ENCODE results near the gene VWA2.

The VWA2 gene

GRCh38 chr10:114278884-114279191 is 39.8 kb downstream of the VWA2 start:
- Histone ChIP-seq H3K9me2 (replicated peaks; ENCODE audit: insufficient read depth, low read length) (no peaks in the 10 kb centered on the region), H3K36me3 (replicated peaks; ENCODE audit: insufficient read depth, low read length) (no peaks in the 10 kb centered on the region), H3K27me3 (replicated peaks; ENCODE audit: insufficient read depth, low read length) (no peaks in the 10 kb centered on the region), H3K9ac (ENCODE audit: low read length) (no peak overlapping the region), H3K4me1 (ENCODE audit: low read length) (no peaks in the 10 kb centered on the region), H3K4me3 (ENCODE audit: low read length) (no peak overlapping the region), H3K27ac (ENCODE audit: low read length) (no peak overlapping the region), H3K4me2 (ENCODE audit: low read depth, low read length) (no peak overlapping the region), H4K20me1 (ENCODE audit: insufficient read depth, low read length) (no peaks in the 10 kb centered on the region), H3F3A (ENCODE audit: insufficient read depth, low read length) (no peaks in the 10 kb centered on the region), H2AFZ (ENCODE audit: low read length) (no peak overlapping the region), H3K9me3 (replicated peaks; ENCODE audit: insufficient read depth, low read length) (no peaks in the 10 kb centered on the region), H3K79me2 (ENCODE audit: low read length) (no peaks in the 10 kb centered on the region)
- TF ChIP-seq CTCF (IDR thresholded peaks at IDR 0.05; ENCODE audit: low read length) (no peak), EZH2 (optimal IDR thresholded peaks at IDR 0.05; ENCODE audit: low read depth, low read length) (no peak), EZH2phosphoT487 (IDR thresholded peaks at IDR 0.05; ENCODE audit: low read length) (no peak)
- DNase-seq, result no peak

- Histone ChIP-seq H3K27me3 (replicated peaks; ENCODE audit: insufficient read depth, low read length) (no peaks in the 10 kb centered on the region), H3K4me3 (ENCODE audit: low read length) (no peak overlapping the region), H3K9ac (ENCODE audit: low read length) (no peak overlapping the region), H3K4me1 (ENCODE audit: low read length) (no peaks in the 10 kb centered on the region), H3K79me2 (ENCODE audit: low read length) (no peaks in the 10 kb centered on the region), H3K4me2 (ENCODE audit: low read depth, low read length) (no peak overlapping the region), H3K36me3 (replicated peaks; ENCODE audit: insufficient read depth, low read length) (no peaks in the 10 kb centered on the region), H3K27ac (ENCODE audit: low read length) (no peak overlapping the region), H3K9me2 (replicated peaks; ENCODE audit: insufficient read depth, low read length) (no peaks in the 10 kb centered on the region), H3K9me3 (replicated peaks; ENCODE audit: insufficient read depth, low read length) (no peaks in the 10 kb centered on the region), H4K20me1 (ENCODE audit: insufficient read depth, low read length) (no peaks in the 10 kb centered on the region), H2AFZ (ENCODE audit: low read length) (no peak overlapping the region), H3F3A (ENCODE audit: insufficient read depth, low read length) (no peaks in the 10 kb centered on the region)
- no peak for TF ChIP-seq EZH2phosphoT487 (IDR thresholded peaks at IDR 0.05; ENCODE audit: low read length)
- no peak for TF ChIP-seq CTCF (IDR thresholded peaks at IDR 0.05; ENCODE audit: low read length)
- no peak for TF ChIP-seq EZH2 (optimal IDR thresholded peaks at IDR 0.05; ENCODE audit: low read depth, low read length)
- no peak for DNase-seq
These were observed 40.2 kb downstream of the VWA2 start for GRCh38 chr10:114279289-114279688.

GRCh38 chr10:114279901-114280644 is 41.0 kb downstream of the VWA2 start:
- H3K27me3 ChIP-seq (replicated peaks; ENCODE audit: insufficient read depth, low read length), result no peaks in the 10 kb centered on the region
- DNase-seq, result no peak

More at GRCh38 chr10:114279901-114280644, 41.0 kb downstream of the VWA2 start:
- H3K4me3 ChIP-seq (ENCODE audit: low read length), result no peak overlapping the region
- H3K79me2 ChIP-seq (ENCODE audit: low read length), result no peaks in the 10 kb centered on the region
- no peak overlapping the region for H3K27ac ChIP-seq (ENCODE audit: low read length)
- no peak overlapping the region for H3K9ac ChIP-seq (ENCODE audit: low read length)
- no peaks in the 10 kb centered on the region for H3F3A ChIP-seq (ENCODE audit: insufficient read depth, low read length)
- no peaks in the 10 kb centered on the region for H3K9me2 ChIP-seq (replicated peaks; ENCODE audit: insufficient read depth, low read length)
- no peak overlapping the region for H2AFZ ChIP-seq (ENCODE audit: low read length)
- no peaks in the 10 kb centered on the region for H3K36me3 ChIP-seq (replicated peaks; ENCODE audit: insufficient read depth, low read length)
- no peaks in the 10 kb centered on the region for H3K9me3 ChIP-seq (replicated peaks; ENCODE audit: insufficient read depth, low read length)
- H3K4me2 ChIP-seq (ENCODE audit: low read depth, low read length), result no peak overlapping the region
- H4K20me1 ChIP-seq (ENCODE audit: insufficient read depth, low read length), result no peaks in the 10 kb centered on the region
- TF ChIP-seq EZH2 (optimal IDR thresholded peaks at IDR 0.05; ENCODE audit: low read depth, low read length) (no peak), CTCF (IDR thresholded peaks at IDR 0.05; ENCODE audit: low read length) (no peak), EZH2phosphoT487 (IDR thresholded peaks at IDR 0.05; ENCODE audit: low read length) (no peak)
- H3K4me1 ChIP-seq (ENCODE audit: low read length), result no peaks in the 10 kb centered on the region

Measured in MM.1S (cell line).